GM21529 (cell line): ENCODE results near the gene PARG.
A peak's percentile ranks its signal among the peaks of the same experiment; 100 is the strongest.
"Not testable (repeated sequence)": the region's sequence is repeated elsewhere in the genome, so short reads cannot be mapped to it uniquely, and the experiment has no call there.

Source experiments
- ATAC-seq: cut with Tn5 transposase; IDR thresholded peaks from one replicate; pipeline ENCODE4 v1.9.1; 2021; ENCODE audit not compliant: unreplicated experiment

The PARG gene

GRCh38 chr10:49941447-49942338 is at the start of gene PARG, which contains the start of gene TIMM23B:
Gene PARG, minus strand, starts transcription at chr10:49942027. Its CDS starts 302 bp downstream, at chr10:49941725.
Gene TIMM23B, plus strand, starts transcription at chr10:49942053. Its CDS starts 142 bp downstream, at chr10:49942195.
- peak; percentile 65 for ATAC-seq

GRCh38 chr10:49988376-49988775 is 46.5 kb upstream of the PARG start, which contains the start of gene AGAP6:
Gene AGAP6, plus strand, starts transcription at chr10:49988406. Its CDS starts 310 bp downstream, at chr10:49988716.
- not testable (repeated sequence) for ATAC-seq

DNA sequence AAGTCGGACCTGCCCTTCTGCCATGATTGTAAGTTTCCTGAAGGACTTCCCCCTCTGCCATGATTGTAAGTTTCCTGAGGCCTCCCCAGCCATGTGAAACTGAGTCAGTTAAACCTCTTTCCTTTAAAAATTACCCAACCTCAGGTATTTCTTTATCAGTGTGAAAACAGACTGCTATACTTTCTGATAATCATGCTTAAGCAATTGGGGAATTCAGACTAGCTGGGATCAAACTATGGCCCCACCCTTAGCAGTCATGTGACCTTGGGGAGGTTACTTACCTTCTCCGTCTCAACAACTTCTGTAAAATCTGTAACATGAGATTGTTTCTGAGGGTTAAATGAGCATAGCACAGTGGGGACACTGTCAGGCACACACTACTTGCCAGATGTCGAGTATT is 45.4 kb upstream of the PARG start:
- ATAC-seq = not testable (repeated sequence)

DNA sequence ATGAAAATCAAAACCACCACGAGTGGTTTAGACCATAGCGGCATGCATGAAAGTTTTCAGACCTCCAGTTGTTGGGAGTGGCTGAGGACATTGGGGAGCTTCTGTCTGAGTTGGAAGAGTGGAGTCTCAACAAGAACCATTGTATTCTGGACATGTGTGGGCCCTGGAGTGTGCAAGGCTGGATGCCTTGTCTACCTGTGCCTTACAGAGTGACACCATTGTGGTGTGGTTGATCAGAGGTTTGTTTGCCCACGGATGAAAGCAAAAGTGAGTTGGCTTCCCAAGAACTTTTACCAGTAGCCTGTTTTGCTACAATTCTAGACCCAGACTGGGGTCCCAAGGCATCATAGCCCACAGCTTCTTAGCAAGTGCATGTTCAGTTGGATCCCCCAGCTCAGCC is 35.9 kb upstream of the PARG start:
- not testable (repeated sequence) for ATAC-seq

DNA sequence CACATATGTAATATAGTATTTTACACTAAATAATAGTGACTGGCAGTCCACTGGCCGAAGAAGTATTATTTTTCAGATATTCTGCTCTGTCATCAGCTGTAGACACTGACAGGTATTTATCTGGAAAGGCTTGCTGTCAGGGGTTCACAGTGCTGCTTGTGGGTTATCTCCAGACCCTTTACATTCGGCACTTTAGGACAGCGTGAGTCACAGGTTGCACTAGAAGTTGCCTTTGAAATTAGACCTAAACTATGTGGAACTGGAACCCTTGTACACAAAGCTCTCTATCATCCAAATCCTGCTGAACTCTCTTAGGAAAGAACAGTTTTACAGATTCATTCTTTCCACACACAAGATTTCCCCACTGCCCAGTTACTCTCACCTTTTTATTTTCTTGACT is 30.3 kb upstream of the PARG start:
- ATAC-seq = not testable (repeated sequence)

- not testable (repeated sequence) for ATAC-seq
Measured at GRCh38 chr10:49971466-49971865, 29.6 kb upstream of the PARG start.

GRCh38 chr10:49970331-49970857 is 28.6 kb upstream of the PARG start:
- ATAC-seq = not testable (repeated sequence)

DNA sequence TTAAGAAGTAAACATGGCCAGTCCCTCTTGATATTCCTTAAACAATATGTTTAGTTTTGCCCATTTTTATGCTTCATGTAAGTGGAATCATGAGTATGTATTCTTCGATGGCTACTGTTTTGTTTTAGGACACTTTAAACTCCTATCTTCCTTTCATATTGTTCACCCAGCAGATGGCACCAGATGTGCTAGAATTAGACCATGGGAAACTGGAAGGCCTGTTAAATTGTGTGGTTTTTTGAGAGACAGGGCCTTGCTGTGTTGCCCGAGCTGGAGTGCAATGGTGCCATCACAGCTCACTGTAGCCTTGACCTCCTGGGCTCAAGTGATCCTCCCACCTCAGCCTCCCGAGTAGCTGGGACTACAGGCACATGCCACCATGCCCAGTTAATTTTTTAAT is 11.3 kb upstream of the PARG start:
- ATAC-seq = not testable (repeated sequence)

DNA sequence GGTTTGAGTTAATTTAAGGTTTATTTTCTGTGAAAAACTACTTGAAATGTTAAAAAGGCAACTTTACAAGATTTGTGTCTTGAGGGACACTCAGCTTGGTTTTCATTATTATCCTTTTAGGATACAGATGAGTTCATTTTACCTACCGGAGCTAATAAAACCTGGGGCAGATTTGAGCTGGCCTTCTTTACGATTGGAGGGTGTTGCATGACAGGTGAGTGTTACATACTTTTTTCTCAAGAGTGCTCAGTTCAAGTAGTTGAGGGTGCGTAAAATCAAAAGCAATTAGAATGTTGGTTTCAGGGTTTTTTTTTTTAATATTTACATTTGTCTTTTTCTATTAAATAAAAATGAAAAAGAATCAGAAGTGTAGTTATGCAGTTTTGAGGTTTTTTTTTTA is 10.2 kb upstream of the PARG start:
- not testable (repeated sequence) for ATAC-seq

- ATAC-seq = not testable (repeated sequence)
Measured at GRCh38 chr10:49948737-49949136, 6.9 kb upstream of the PARG start.

DNA sequence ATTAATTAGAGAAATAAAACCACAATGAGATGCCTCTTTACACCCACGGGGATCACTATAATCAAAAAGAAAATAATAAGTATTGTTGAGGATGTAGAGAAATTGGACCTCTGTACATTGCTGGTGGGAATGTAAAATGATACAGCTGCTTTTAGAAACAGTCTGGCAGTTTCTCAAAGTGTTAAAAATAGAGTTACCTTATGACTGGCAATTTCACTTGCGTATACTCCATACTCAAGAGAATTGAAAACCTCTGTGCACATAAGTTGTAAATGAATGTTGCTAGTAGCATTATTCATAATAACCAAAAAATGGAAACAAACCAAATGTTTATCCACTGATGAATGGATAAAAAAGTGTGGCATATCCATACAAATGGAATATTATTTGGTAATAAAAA is 6.3 kb upstream of the PARG start:
- ATAC-seq = peak; percentile 81

- ATAC-seq = not testable (repeated sequence)
Measured at GRCh38 chr10:49943607-49944006, 1.8 kb upstream of the PARG start.

GRCh38 chr10:49942339-49942705 is 495 bp upstream of the PARG start:
- ATAC-seq = peak; percentile 19

DNA sequence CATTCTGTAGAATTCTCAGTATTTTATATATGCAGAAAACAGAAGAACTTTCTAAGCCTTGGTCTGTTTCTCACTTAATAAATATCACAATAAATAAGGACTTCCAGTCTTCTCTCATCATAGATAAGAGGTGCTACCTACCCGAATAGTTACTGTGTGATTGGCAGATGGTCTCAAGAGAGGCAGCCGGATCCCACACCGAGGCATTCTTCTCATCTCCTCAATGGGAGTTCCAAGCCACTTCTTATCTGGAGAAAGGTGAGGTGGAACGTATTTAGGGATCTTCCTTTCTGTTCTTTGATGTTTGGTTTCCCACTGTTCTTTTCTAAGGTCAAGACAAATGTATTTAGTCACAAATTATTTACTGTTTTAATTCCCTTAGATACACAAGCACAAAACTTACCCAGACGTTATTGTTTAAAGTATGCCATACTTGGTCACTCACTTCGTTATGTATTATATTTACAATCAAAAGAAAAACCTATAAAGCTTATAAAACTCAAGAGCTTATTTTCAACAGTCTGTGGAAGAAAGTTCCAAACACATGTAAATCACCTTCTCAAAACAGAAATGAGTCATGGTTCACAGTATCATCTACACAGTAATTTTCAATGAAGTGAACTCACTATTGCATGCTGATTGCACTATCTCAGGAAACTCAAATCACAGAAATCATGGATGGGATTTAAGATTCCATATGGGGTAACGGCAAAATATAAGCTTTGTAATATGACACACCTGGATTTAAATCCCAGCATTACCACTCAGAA is 9.7 kb downstream of the PARG start:
- not testable (repeated sequence) for ATAC-seq

DNA sequence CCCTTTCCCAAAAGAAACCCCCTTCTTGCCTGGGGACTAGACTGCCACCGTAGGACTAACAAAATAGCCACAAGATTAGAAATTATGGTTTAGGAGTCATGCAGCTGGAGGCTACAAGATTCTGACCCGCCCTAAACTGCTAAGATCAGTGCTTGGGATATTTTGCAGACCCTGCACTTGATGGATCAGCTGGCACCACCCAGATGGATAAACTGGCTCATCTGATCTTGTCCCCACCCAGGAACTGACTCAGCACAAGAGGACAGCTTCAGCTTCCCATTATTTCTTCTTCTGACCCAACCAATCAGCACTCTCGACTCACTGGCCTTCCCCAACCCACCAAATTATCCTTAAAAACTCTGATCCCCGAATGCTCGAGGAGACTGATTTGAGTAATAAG is 10.6 kb downstream of the PARG start:
- ATAC-seq = not testable (repeated sequence)

- not testable (repeated sequence) for ATAC-seq
Measured at GRCh38 chr10:49923572-49923971, 18.3 kb downstream of the PARG start.

DNA sequence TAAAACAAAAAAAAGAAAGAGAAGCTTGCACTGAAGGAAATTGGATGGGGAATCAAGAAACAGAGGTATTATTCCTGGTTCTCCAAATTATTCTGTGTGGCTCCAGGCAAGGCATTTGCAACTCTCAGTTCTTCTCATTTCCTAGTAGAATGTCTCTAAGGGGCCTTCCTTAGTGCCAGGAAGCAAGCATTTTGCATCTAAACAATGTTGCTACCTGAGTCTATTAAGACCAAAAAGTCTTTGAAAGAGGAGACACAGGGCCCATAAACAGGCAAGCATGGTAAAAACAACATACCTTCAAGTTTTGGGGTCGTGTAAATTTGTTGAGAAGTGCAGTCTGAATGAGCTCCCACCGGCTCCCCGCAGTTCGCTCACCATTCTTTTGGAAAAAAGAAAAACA is 19.8 kb downstream of the PARG start:
- ATAC-seq = not testable (repeated sequence)

- ATAC-seq = not testable (repeated sequence)
Measured at GRCh38 chr10:49917927-49918326, 23.9 kb downstream of the PARG start.

- not testable (repeated sequence) for ATAC-seq
Measured at GRCh38 chr10:49916451-49916850, 25.4 kb downstream of the PARG start.

GRCh38 chr10:49910295-49910694 is 31.5 kb downstream of the PARG start:
- not testable (repeated sequence) for ATAC-seq
